ENCODE measurements around the gene GPR173. TPM values are rescaled to one million over a fixed set of nuclear protein-coding genes. Genes with fewer than 3 reads are reported as not detected.

Gene GPR173
- total RNA-seq, 1 donor from 2014 or later: 7.6 TPM

- peak; percentile 72 for DNase-seq (ENCODE audit: low spot score)
Measured at GRCh38 chrX:53071604-53072417, 23.2 kb downstream of the GPR173 start.

DNA sequence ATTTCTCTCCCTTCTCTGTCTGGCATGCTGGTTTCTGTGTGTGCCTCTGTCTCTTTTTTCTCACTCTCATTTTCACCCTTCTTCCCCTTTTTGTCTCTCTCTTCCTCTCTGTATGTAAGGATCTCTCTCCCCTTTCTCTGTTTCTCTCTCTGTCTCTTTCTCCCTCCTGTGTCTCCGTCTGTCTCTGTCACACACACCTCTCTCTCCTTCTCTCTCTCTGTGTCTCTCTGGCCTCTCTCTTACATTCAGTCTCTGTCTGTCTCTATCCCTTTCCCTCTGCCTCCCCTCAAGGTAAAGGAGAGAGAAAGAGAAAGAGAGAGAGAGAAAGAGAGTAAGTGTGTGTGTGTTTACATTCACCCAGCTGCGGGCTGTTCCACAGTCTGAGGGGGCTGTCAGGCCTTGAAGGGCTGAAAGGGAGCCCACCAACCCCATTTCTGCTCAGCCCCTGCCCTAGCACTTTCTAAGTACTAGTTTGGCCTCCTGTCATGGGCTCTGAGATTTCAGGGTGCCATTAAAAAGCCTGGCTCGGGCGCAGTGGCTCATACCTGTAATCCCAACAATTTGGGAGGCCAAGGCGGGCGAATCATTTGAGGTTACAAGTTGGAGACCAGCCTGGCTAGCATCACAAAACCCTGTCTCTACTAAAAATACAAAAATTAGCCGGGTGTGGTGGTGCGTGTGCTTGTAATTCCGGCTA lies 24.0 kb downstream of the GPR173 start:
- no peak for DNase-seq (ENCODE audit: low spot score)

- no peak for DNase-seq (ENCODE audit: low spot score)
Measured at GRCh38 chrX:53073115-53073586, 24.6 kb downstream of the GPR173 start.

DNA sequence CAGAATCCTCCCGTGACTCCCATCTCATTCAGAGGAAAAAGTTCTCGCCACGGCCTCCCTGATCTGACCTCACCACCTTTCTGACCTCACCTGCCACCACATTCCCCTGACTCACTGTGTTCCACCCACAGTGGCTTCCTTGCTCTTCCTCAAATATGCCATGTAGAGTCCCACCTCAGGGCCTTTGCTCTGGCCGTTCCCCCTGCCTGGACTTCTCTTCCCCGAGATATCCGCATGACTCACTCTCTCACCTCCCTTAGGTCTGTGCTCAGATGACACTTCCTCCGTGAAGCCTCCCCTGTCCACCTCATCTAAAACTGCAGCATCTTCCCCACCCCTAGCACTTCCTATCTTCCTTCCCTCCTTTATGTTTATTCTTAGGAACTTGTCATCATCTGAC lies 26.4 kb downstream of the GPR173 start:
- no peak for DNase-seq (ENCODE audit: low spot score)

GRCh38 chrX:53076671-53077070 lies 28.1 kb downstream of the GPR173 start:
- no peak for DNase-seq (ENCODE audit: low spot score)

- DNase-seq (ENCODE audit: low spot score): no peak
Measured at GRCh38 chrX:53077207-53078197, 28.9 kb downstream of the GPR173 start.

DNA sequence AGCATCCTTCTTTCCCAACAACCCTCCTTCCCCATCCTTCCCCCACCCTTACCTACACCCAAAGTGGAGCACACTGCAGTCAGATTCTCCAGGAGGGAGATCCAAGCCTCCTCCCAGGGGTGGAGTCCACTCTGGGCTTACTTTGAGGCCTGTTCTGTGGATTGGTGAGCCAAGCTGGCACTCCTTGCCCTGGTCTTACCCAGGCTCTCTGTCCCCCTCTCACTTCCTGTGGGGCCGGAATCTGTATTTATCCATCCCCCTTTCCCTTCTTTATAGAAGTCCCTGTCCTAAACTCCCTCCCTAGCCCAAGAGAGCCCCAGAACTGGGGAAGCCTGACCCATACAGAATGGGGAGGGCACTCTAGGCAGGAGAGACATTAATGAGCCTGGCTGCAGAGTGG lies 30.4 kb downstream of the GPR173 start:
- DNase-seq (ENCODE audit: low spot score): no peak

DNA sequence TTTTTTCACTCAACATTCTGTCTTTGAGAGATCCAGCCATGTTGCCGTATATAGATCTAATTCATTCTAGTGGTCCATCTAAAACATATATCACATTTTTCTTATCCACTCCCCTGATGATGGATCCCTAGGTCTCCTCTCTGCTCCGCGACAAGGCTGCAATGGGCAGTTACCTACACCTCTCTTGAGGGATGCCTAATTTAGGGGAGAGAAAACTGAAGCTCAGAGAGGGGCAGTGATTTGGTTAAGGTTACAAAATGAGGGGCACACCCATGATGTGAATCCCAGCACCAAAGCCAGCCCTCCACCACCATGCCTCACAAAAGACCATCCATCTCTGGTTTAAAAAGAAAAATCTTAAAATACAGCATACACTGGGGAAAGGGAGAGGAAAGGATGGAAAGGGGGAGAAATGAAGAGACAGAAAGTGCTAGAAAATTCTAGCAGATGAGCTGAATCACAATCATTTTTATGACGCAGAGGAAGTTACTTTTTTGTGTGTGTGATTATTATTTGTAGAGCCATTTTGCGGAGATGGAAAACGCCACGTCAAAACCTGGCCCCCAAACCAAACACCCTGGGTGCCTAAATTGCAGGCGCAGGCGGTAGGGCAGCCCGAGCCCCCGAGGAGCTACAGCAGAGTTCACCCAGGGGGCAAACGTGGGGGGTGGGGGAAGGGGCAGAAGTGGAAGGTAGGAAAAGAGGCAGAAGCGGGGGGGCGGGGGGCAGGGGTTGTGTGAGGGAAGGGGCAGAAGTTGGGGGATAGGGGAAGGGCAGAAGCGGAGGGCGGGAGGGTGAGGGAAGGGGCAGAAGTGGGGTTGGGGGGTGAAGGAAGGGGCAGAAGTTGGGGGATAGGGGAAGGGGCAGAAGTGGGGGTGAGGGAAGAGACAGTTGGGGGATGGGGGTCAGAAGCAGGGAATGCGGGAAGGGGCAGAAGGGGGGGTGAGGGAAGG lies 32.3 kb downstream of the GPR173 start:
- no peak for DNase-seq (ENCODE audit: low spot score)

DNA sequence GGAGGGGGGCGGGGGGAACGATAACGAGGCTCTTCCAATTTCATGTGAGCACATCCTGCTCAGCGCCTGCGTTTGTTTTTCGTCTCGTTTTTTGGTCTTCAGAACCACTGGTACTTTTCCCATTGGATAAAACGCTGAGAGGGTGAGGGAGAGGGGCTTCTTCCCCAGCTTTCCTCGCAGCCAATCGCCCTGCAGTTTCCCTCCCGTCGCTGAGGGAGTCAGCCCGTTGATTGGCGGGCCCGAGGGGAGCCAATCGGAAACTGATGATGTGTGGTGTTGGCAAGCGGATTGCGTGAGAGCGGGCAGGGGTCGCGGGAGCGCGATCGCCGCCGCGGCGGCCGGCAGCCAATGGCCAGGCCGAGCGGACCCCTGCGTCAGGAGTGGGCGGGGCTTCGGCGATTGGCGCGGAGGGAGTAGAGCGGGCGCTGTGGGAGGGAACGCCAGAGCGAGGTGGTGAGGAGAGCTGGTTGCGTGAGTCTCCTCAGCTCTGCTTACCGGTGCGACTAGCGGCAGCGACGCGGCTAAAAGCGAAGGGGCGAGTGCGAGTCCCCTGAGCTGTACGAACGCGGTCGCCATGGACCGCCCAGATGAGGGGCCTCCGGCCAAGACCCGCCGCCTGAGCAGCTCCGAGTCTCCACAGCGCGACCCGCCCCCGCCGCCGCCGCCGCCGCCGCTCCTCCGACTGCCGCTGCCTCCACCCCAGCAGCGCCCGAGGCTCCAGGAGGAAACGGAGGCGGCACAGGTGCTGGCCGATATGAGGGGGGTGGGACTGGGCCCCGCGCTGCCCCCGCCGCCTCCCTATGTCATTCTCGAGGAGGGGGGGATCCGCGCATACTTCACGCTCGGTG lies 33.6 kb downstream of the GPR173 start, which contains the start of gene TSPYL2:
TSPYL2 (plus strand) TSS at position 443 of the 848 bp plus-strand sequence; CDS start at position 575, 132 bp downstream.
- DNase-seq (ENCODE audit: low spot score): peak; percentile 95

GRCh38 chrX:53082773-53083616 lies 34.4 kb downstream of the GPR173 start:
- DNase-seq (ENCODE audit: low spot score): no peak

DNA sequence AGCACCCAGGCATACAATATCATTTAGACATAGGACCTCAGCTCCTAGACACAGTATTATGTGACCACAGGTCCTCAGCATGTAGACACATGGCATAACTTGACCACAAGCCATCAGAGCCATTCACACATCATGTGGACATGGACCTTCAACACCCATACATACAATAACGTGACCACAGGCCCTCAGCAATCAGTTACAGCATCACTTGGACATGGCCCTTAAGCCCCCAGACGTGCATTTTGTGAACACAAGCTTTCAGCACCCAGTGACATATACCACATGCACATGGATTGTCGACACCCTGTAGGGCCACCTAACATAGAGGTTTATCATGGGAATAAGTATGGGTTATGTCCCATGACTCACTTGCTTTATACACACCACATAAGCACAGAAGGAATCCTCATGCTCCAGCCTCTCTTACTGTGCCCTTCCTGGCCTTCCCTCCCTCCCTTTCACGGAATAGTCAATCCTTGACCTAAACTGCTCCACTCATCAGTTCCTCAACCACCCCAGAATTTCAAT lies 35.5 kb downstream of the GPR173 start:
- no peak for DNase-seq (ENCODE audit: low spot score)

GRCh38 chrX:53084863-53085262 lies 36.3 kb downstream of the GPR173 start:
- no peak for DNase-seq (ENCODE audit: low spot score)

- no peak for DNase-seq (ENCODE audit: low spot score)
Measured at GRCh38 chrX:53085661-53086229, 37.2 kb downstream of the GPR173 start.

DNA sequence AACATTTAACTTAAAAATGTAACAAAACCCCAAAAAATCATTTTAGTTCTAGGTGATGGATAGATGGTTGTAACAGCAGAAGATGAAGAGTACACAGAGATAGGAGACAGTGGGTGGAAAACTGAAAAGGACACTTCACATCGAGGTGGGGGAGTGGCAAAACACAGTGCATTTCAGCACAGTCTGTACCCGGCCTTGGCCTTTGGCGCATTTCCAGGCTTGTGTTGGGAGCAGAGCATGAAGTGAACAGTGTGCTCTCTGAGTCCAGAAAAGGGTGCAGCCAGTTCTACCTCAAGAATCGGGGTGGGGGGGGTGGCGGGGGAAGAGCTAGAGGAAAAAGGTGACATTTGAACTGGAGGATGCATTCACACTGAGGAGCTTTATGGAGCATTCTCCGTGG lies 37.9 kb downstream of the GPR173 start:
- DNase-seq (ENCODE audit: low spot score): peak; percentile 67

DNA sequence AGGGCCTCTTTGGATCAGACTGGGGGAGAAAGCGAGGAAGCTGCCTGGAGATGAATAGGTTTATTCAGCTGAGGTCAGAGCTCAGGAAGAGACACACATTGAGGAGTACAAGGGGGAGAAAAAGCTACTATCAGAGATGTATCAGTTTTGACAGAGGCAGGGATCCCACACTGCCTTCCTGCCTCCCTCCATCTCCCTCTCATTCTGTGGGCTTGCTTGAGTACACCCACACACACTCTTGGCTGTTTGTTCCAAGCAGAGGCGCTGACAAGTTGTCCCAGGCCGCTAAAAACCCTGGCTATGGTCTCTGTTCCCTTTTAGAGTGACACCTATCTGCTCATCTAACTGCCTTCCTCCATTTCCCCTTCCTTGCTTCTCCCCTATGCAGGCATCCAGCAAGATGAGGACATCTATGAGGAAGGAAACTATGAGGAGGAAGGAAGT lies 38.8 kb downstream of the GPR173 start:
- no peak for DNase-seq (ENCODE audit: low spot score)

DNA sequence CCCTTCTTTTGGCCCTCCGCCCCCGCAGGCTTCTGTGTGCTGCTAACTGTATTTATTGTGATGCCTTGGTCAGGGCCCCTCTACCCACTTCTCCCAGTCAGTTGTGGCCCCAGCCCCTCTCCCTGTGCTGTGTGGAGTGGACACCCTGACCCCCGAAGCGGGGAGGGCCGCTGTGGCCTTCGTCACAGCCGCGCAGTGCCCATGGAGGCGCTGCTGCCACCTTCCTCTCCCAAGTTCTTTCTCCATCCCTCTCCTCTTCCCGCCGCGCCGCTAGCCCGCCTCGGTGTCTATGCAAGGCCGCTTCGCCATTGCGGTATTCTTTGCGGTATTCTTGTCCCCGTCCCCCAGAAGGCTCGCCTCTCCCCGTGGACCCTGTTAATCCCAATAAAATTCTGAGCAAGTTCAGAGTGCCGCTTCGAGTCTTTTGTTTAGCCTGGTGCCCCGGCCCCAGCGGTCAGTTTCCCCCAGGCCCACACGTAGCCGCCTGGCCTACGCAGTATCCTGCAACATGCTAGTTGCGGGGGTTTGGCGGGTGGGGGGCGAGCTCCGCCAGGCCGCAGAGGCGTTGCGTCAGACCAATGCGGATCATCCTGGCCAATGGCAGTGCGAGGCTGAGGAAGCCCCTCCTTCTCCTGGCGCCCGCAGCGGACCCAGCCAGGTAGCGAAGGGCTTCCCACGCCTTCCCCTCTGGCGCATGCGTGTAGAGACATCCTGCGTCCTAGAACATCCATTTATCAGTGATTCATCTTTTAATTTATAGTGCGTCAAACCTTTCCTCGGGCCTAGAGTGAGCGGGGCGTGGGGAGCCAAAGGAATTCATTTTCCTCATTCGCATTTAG lies 39.8 kb downstream of the GPR173 start:
- peak; percentile 81 for DNase-seq (ENCODE audit: low spot score)

GRCh38 chrX:53089224-53089842 lies 40.7 kb downstream of the GPR173 start:
- no peak for DNase-seq (ENCODE audit: low spot score)

Data from ureter (tissue), 1 donor.